HG03135 (cell line): Measurements from ENCODE around the gene E2F3.
"Not testable (repeated sequence)": the region's sequence is repeated elsewhere in the genome, so short reads cannot be mapped to it uniquely, and the experiment has no call there.

Experiments used
- ATAC-seq: cut with Tn5 transposase; IDR thresholded peaks from one replicate; pipeline ENCODE4 v1.9.1; 2021; ENCODE audit warnings: mild to moderate bottlenecking, moderate library complexity; ENCODE audit not compliant: unreplicated experiment

E2F3 gene

GRCh38 chr6:20464847-20465246 is 63.2 kb downstream of the E2F3 start:
- ATAC-seq, result no peak

- ATAC-seq, result not testable (repeated sequence)
Observed at GRCh38 chr6:20465616-20466015, 63.9 kb downstream of the E2F3 start.

GRCh38 chr6:20467437-20467836 is 65.8 kb downstream of the E2F3 start:
- no peak for ATAC-seq

GRCh38 chr6:20468209-20468608 is 66.5 kb downstream of the E2F3 start:
- ATAC-seq, result no peak

- ATAC-seq, result no peak
Observed at GRCh38 chr6:20472748-20473147, 71.1 kb downstream of the E2F3 start.

GRCh38 chr6:20473518-20473917 is 71.8 kb downstream of the E2F3 start:
- no peak for ATAC-seq

GRCh38 chr6:20474874-20475542 is 73.3 kb downstream of the E2F3 start:
- no peak for ATAC-seq

GRCh38 chr6:20476501-20477043 is 74.9 kb downstream of the E2F3 start:
- ATAC-seq, result no peak

- ATAC-seq, result no peak
Observed at GRCh38 chr6:20477485-20477884, 75.8 kb downstream of the E2F3 start.

GRCh38 chr6:20479060-20479459 is 77.4 kb downstream of the E2F3 start:
- no peak for ATAC-seq

- no peak for ATAC-seq
Observed at GRCh38 chr6:20479526-20479925, 77.8 kb downstream of the E2F3 start.

- ATAC-seq, result no peak
Observed at GRCh38 chr6:20481281-20481680, 79.6 kb downstream of the E2F3 start.

- no peak for ATAC-seq
Observed at GRCh38 chr6:20483887-20484497, 82.3 kb downstream of the E2F3 start.

- ATAC-seq, result no peak
Observed at GRCh38 chr6:20486641-20487040, 85.0 kb downstream of the E2F3 start.

- ATAC-seq, result no peak
Observed at GRCh38 chr6:20487669-20488375, 86.1 kb downstream of the E2F3 start.

- no peak for ATAC-seq
Observed at GRCh38 chr6:20490591-20490990, 88.9 kb downstream of the E2F3 start.

GRCh38 chr6:20492099-20492498 is 90.4 kb downstream of the E2F3 start:
- ATAC-seq, result no peak

- ATAC-seq, result no peak
Observed at GRCh38 chr6:20497216-20498040, 95.7 kb downstream of the E2F3 start.

- ATAC-seq, result no peak
Observed at GRCh38 chr6:20498041-20498385, 96.3 kb downstream of the E2F3 start.

- no peak for ATAC-seq
Observed at GRCh38 chr6:20509212-20509611, 107.5 kb downstream of the E2F3 start.

GRCh38 chr6:20511852-20512251 is 110.2 kb downstream of the E2F3 start:
- ATAC-seq, result no peak
